ENCODE data around the gene ARHGAP26. TPM values are rescaled to one million over a fixed set of nuclear protein-coding genes. Genes with fewer than 3 reads are reported as not detected.

ARHGAP26 gene
- polyA plus RNA-seq, 1 donor (not counting 4 experiments of a cell fraction or from before 2014, with no cell fraction given) = 3.9 TPM

DNA sequence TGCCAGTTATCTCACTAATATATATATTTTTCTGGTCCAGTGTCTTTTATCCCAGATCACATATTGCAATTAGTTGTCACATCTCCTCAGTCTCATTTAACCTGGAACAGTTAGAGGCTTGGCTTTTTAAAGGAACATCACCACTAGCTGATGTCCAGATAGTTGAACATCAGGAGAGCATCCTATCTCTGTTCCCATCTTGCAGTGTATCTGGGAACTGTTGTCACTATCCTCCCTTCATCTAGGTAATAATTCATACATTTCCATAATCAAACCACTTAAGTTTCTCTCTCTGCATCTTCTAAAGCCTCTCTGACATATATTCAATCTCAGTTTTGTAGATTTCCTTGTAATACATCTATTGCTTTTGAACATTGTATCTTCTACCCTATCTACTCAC lies 175.7 kb downstream of the ARHGAP26 start:
- Histone ChIP-seq H3K9me1 (ENCODE audit: control insufficient read depth, extremely low read depth, insufficient read depth, low read length) (no peaks in the 10 kb centered on the region), H3K9me3 (ENCODE audit: control insufficient read depth, low read depth, low read length) (no peaks in the 10 kb centered on the region), H3K27ac (ENCODE audit: control insufficient read depth, insufficient read depth, low read length) (no peak overlapping the region), H3K4me1 (ENCODE audit: control insufficient read depth, extremely low read depth, insufficient read depth, low read length) (no peaks in the 10 kb centered on the region), H4K20me1 (ENCODE audit: control insufficient read depth, extremely low read depth, insufficient read depth, low read length) (no peaks in the 10 kb centered on the region), H3K79me2 (ENCODE audit: control insufficient read depth, insufficient read depth, low read length) (no peaks in the 10 kb centered on the region), H3K4me3 (ENCODE audit: control insufficient read depth in 2 of 3, extremely low read depth in 1 of 3, insufficient read depth in 2 of 3, low read depth in 1 of 3, low read length in 3 of 3) (no peak overlapping the region), H3K36me3 (ENCODE audit: control insufficient read depth in 2 of 2, extremely low read depth in 1 of 2, insufficient read depth in 2 of 2, low read length in 2 of 2) (no peaks in the 10 kb centered on the region), H3K9ac (ENCODE audit: control insufficient read depth, extremely low read depth, insufficient read depth, low read length) (no peak overlapping the region), H3K4me2 (ENCODE audit: control insufficient read depth, extremely low read depth, insufficient read depth, low read depth, low read length) (no peak overlapping the region), H3K27me3 (ENCODE audit: control insufficient read depth, extremely low read depth, insufficient read depth, low read length) (no peaks in the 10 kb centered on the region), H2AFZ (ENCODE audit: control insufficient read depth, low read length) (no peak overlapping the region)
- dilution Hi-C loops (cut with MboI; ENCODE audit: extremely low pct_ligation_motif_present, low sequenced_read_pairs) = no loop called here
- FAIRE-seq = no peak
- no peak for DNase-seq (ENCODE audit: low read depth, low spot score)
- no peak for TF ChIP-seq EZH2 (IDR thresholded peaks at IDR 0.05; ENCODE audit: low read length)

DNA sequence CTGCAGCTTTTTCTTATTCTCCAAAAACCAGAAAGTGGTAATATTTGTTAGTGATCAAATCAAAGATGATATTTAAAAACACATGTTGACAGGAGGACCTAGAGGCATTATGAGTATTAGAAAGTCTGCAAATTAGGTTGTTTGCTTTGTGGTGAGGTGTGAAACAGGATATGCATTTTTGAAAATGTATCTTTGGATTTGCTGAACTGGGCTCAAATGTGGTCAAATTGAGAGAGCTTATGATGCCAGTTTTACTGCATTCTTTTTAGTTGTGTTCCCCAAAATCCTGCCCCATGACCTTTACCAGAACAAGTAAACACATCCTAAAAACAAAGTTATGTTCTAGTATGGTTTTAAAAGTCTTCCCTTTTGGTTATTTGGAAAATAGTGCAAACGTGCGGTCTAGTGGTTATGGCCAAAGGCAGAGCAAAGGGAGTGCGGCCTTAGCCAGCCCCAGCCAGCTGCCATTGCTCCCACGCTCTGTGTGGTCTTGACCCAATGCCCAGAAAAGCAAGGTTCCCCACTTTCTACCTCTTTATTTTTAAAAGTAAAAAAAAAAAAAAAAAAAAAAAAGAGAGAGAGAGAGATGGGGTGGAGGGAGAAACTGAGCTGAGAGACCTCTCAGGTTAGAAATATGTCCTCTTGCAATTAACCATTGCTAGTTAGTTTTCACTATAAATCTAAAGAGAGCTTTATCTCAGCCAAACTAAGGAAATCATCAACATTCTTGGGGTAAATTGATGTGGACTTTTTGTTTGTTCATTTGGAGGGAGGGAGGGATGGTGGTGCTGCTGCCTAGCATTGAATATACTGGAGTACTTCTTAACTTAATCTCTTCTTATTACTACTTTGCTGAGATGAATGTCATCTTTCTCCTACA lies 176.6 kb downstream of the ARHGAP26 start:
- Histone ChIP-seq H3K4me3 (ENCODE audit: control insufficient read depth in 2 of 3, extremely low read depth in 1 of 3, insufficient read depth in 2 of 3, low read depth in 1 of 3, low read length in 3 of 3) (no peak overlapping the region), H3K9ac (ENCODE audit: control insufficient read depth, extremely low read depth, insufficient read depth, low read length) (no peak overlapping the region), H3K36me3 (ENCODE audit: control insufficient read depth in 2 of 2, extremely low read depth in 1 of 2, insufficient read depth in 2 of 2, low read length in 2 of 2) (peaks cover 0 to under 1% of the 10 kb centered on the region in 2 experiments), H2AFZ (ENCODE audit: control insufficient read depth, low read length) (no peak overlapping the region), H4K20me1 (ENCODE audit: control insufficient read depth, extremely low read depth, insufficient read depth, low read length) (no peaks in the 10 kb centered on the region), H3K79me2 (ENCODE audit: control insufficient read depth, insufficient read depth, low read length) (no peaks in the 10 kb centered on the region), H3K9me1 (ENCODE audit: control insufficient read depth, extremely low read depth, insufficient read depth, low read length) (no peaks in the 10 kb centered on the region), H3K27me3 (ENCODE audit: control insufficient read depth, extremely low read depth, insufficient read depth, low read length) (no peaks in the 10 kb centered on the region), H3K27ac (ENCODE audit: control insufficient read depth, insufficient read depth, low read length) (no peak overlapping the region), H3K4me2 (ENCODE audit: control insufficient read depth, extremely low read depth, insufficient read depth, low read depth, low read length) (no peak overlapping the region), H3K4me1 (ENCODE audit: control insufficient read depth, extremely low read depth, insufficient read depth, low read length) (no peaks in the 10 kb centered on the region), H3K9me3 (ENCODE audit: control insufficient read depth, low read depth, low read length) (no peaks in the 10 kb centered on the region)
- no peak for FAIRE-seq
- TF ChIP-seq, protein P1, sequence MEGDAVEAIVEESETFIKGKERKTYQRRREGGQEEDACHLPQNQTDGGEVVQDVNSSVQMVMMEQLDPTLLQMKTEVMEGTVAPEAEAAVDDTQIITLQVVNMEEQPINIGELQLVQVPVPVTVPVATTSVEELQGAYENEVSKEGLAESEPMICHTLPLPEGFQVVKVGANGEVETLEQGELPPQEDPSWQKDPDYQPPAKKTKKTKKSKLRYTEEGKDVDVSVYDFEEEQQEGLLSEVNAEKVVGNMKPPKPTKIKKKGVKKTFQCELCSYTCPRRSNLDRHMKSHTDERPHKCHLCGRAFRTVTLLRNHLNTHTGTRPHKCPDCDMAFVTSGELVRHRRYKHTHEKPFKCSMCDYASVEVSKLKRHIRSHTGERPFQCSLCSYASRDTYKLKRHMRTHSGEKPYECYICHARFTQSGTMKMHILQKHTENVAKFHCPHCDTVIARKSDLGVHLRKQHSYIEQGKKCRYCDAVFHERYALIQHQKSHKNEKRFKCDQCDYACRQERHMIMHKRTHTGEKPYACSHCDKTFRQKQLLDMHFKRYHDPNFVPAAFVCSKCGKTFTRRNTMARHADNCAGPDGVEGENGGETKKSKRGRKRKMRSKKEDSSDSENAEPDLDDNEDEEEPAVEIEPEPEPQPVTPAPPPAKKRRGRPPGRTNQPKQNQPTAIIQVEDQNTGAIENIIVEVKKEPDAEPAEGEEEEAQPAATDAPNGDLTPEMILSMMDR (optimal IDR thresholded peaks at IDR 0.05 in 1 of 3, IDR thresholded peaks at IDR 0.05 in 1 of 3, conservative IDR thresholded peaks at IDR 0.05 in 1 of 3; ENCODE audit: extremely low read depth in 1 of 3, insufficient read depth in 2 of 3, low read length in 3 of 3) = no peak
- no peak for TF ChIP-seq EZH2 (IDR thresholded peaks at IDR 0.05; ENCODE audit: low read length)
- no peak for DNase-seq (ENCODE audit: low read depth, low spot score)
- dilution Hi-C loops (cut with MboI; ENCODE audit: extremely low pct_ligation_motif_present, low sequenced_read_pairs) = no loop called here

Data from keratinocyte (primary cell).